WTC11 (cell line): ENCODE data around the gene SLC7A4. TPM values are rescaled to one million over a fixed set of nuclear protein-coding genes. Genes with fewer than 3 reads are reported as not detected.

Experiments used
- ATAC-seq: fragments of 200-7000 bp; cut with Tn5 transposase; 2 replicates; pipeline ENCODE4 v1.10.0; 2021; ENCODE audit warnings: mild to moderate bottlenecking, moderate library complexity
- CTCF ChIA-PET: fragments of 300-600 bp; sonication (Branson Sonifier 250); formaldehyde crosslinking; loops from one replicate; lab custom pipeline; 2021; ENCODE audit warnings: antibody characterized with exemption; lab: Charles Lee
- POLR2A ChIA-PET: fragments of 350-600 bp; sonication (Branson Sonifier 250); formaldehyde crosslinking; loops from one replicate; lab custom pipeline; 2021; ENCODE audit warnings: antibody characterized with exemption; lab: Charles Lee
- DNase-seq: peaks from one replicate; pipeline ENCODE4 v3.0.0; 2021; ENCODE audit warnings: low spot score
- H3K27ac Mint-ChIP-seq: 2 replicates; pipeline ENCODE4 v1.8.0; 2021; ENCODE audit warnings: mixed read lengths
- H3K27me3 Mint-ChIP-seq: 2 replicates; pipeline ENCODE4 v1.8.0; 2021; ENCODE audit warnings: low read depth, mild to moderate bottlenecking, moderate library complexity, mixed read lengths
- H3K36me3 Mint-ChIP-seq: 2 replicates; pipeline ENCODE4 v1.8.0; 2021; ENCODE audit warnings: mixed read lengths
- H3K4me1 Mint-ChIP-seq: 2 replicates; pipeline ENCODE4 v1.8.0; 2022; ENCODE audit warnings: mixed read lengths
- H3K4me3 Mint-ChIP-seq: 2 replicates; pipeline ENCODE4 v1.8.0; 2021; ENCODE audit warnings: mild to moderate bottlenecking, moderate library complexity, mixed read lengths
- H3K9me3 Mint-ChIP-seq: 2 replicates; pipeline ENCODE4 v1.8.0; 2021; ENCODE audit warnings: mixed read lengths
- E2F4 ChIP-seq: sonication (generic); formaldehyde crosslinking; IDR thresholded peaks from 2 replicates; pipeline ENCODE4 v1.8.1; 2022; ENCODE audit warnings: low read depth, mild to moderate bottlenecking, moderate library complexity, missing genetic modification reagents, borderline replicate concordance
- FOXP4 ChIP-seq: sonication (generic); formaldehyde crosslinking; IDR thresholded peaks from 2 replicates; pipeline ENCODE4 v1.8.0; 2022; ENCODE audit warnings: mild to moderate bottlenecking, missing genetic modification reagents
- IRF2 ChIP-seq: sonication (generic); formaldehyde crosslinking; IDR thresholded peaks from 2 replicates; pipeline ENCODE4 v1.8.0; 2022; ENCODE audit warnings: low read depth, missing genetic modification reagents, borderline replicate concordance
- NFATC4 ChIP-seq: fragments of 250-450 bp; sonication (Bioruptor Pico); IDR thresholded peaks from 2 replicates; pipeline ENCODE4 v1.9.0; 2021; ENCODE audit warnings: mild to moderate bottlenecking
- NR1H2 ChIP-seq: sonication (generic); formaldehyde crosslinking; IDR thresholded peaks from 2 replicates; pipeline ENCODE4 v1.9.0; 2021; ENCODE audit warnings: mild to moderate bottlenecking, moderate library complexity, missing genetic modification reagents
- OVOL2 ChIP-seq: fragments of 250-450 bp; sonication (Bioruptor Pico); IDR thresholded peaks from 2 replicates; pipeline ENCODE4 v1.9.0; 2021; ENCODE audit warnings: mild to moderate bottlenecking, borderline replicate concordance
- SMAD3 ChIP-seq: sonication (generic); formaldehyde crosslinking; IDR thresholded peaks from 2 replicates; pipeline ENCODE4 v1.8.0; 2022; ENCODE audit warnings: missing genetic modification reagents, mild to moderate bottlenecking, borderline replicate concordance
- TCF7 ChIP-seq: sonication (generic); formaldehyde crosslinking; IDR thresholded peaks from 2 replicates; pipeline ENCODE4 v1.8.0; 2022; ENCODE audit warnings: mild to moderate bottlenecking, low read depth, missing genetic modification reagents, moderate library complexity
- TEAD1 ChIP-seq: sonication (generic); formaldehyde crosslinking; IDR thresholded peaks from 2 replicates; pipeline ENCODE4 v1.8.0; 2022; ENCODE audit warnings: mild to moderate bottlenecking, missing genetic modification reagents
- ZBTB21 ChIP-seq: sonication (generic); formaldehyde crosslinking; IDR thresholded peaks from 2 replicates; pipeline ENCODE4 v1.8.1; 2023; ENCODE audit warnings: mild to moderate bottlenecking, missing genetic modification reagents, borderline replicate concordance
- ZBTB43 ChIP-seq: sonication (generic); formaldehyde crosslinking; IDR thresholded peaks from 2 replicates; pipeline ENCODE4 v1.8.1; 2023; ENCODE audit warnings: mild to moderate bottlenecking, missing genetic modification reagents
- ZNF263 ChIP-seq: sonication (generic); formaldehyde crosslinking; IDR thresholded peaks from 2 replicates; pipeline ENCODE4 v1.8.1; 2022; ENCODE audit warnings: low read depth, mild to moderate bottlenecking, moderate library complexity, missing genetic modification reagents
- ZNF281 ChIP-seq: sonication (generic); formaldehyde crosslinking; IDR thresholded peaks from 2 replicates; pipeline ENCODE4 v1.8.0; 2023; ENCODE audit warnings: mild to moderate bottlenecking, missing genetic modification reagents
- total RNA-seq: library from RNA; stranded (reverse); gene quantifications from 3 replicates; pipeline ENCODE4 v1.2.3, GENCODE V29; 2021
- TF ChIP-seq, protein P1 (sequence below): sonication (generic); formaldehyde crosslinking; IDR thresholded peaks from 2 replicates; pipeline ENCODE4 v1.8.1; 2022; ENCODE audit warnings: mild to moderate bottlenecking, missing genetic modification reagents, moderate library complexity, borderline replicate concordance
- TF ChIP-seq, protein P2 (sequence below): fragments of 250-450 bp; sonication (Bioruptor Pico); IDR thresholded peaks from 2 replicates; pipeline ENCODE4 v1.9.0; 2021; ENCODE audit warnings: moderate library complexity, mild to moderate bottlenecking, inconsistent platforms, borderline replicate concordance
- TF ChIP-seq, protein P3 (sequence below): sonication (generic); formaldehyde crosslinking; IDR thresholded peaks from 2 replicates; pipeline ENCODE4 v1.8.0; 2022; ENCODE audit warnings: missing genetic modification reagents
- TF ChIP-seq, protein P4 (sequence below): fragments of 250-450 bp; sonication (Bioruptor Pico); IDR thresholded peaks from 2 replicates; pipeline ENCODE4 v1.9.0; 2021; ENCODE audit warnings: mild to moderate bottlenecking
- TF ChIP-seq, protein P5 (sequence below): sonication (generic); formaldehyde crosslinking; IDR thresholded peaks from 2 replicates; pipeline ENCODE4 v1.8.0; 2022; ENCODE audit warnings: mild to moderate bottlenecking, missing genetic modification reagents

Gene SLC7A4
- total RNA-seq, 1 experiment from 2014 or later = 0.37 TPM

- H3K27ac Mint-ChIP-seq = no peak overlapping the region
- TF ChIP-seq ZBTB21 (CRISPR knock-in tag) (no peak), OVOL2 (no peak), ZNF263 (no peak), NR1H2 (CRISPR knock-in tag) (no peak), ZBTB43 (no peak), E2F4 (CRISPR knock-in tag) (no peak), TCF7 (CRISPR knock-in tag) (no peak)
- TF ChIP-seq, protein P1, sequence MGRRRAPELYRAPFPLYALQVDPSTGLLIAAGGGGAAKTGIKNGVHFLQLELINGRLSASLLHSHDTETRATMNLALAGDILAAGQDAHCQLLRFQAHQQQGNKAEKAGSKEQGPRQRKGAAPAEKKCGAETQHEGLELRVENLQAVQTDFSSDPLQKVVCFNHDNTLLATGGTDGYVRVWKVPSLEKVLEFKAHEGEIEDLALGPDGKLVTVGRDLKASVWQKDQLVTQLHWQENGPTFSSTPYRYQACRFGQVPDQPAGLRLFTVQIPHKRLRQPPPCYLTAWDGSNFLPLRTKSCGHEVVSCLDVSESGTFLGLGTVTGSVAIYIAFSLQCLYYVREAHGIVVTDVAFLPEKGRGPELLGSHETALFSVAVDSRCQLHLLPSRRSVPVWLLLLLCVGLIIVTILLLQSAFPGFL (CRISPR knock-in tag) = no peak
- TF ChIP-seq, all 79 proteins: peak for 0
- DNase-seq (no peak), ATAC-seq (no peak)
- ChIA-PET POLR2A (no interaction called here), CTCF (interaction anchor here (1.2 to 1.7 kb wide), 2 partner anchors 20 to 68 kb away, joined by 3 to 5 read pairs; partner anchors contain the start of gene P2RX6)
- H3K4me3 Mint-ChIP-seq = no peak overlapping the region
- H3K9me3 Mint-ChIP-seq = no peaks in the 10 kb centered on the region
- no peaks in the 10 kb centered on the region for H3K4me1 Mint-ChIP-seq
- H3K27me3 Mint-ChIP-seq = peaks cover 33% of the 10 kb centered on the region
- no peaks in the 10 kb centered on the region for H3K36me3 Mint-ChIP-seq
Observed at GRCh38 chr22:21034989-21035388, 2.6 kb upstream of the SLC7A4 start.

DNA sequence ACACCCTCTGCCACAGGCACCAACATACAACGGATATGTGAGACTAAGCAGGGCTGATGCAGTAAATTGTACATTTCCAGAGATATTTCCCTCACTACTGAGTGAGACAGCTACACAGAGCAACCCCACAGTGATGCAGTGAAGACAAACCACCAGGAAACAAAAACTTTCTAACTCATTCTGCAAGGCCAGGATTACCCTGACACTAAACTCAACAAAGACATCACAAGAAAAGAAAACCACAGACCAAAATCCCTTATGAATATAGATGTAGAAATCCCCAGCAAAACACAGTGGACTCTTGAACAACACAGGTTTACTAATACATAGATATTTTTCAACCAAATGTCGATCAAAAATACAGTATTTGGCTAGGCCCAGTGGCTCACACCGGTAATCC lies 1.5 kb upstream of the SLC7A4 start:
- DNase-seq (no peak), ATAC-seq (no peak)
- CTCF ChIA-PET = interaction anchor here (0.6 kb wide), 1 partner anchor 527 kb away, joined by 5 read pairs; no protein-coding TSS in a partner anchor
- H3K9me3 Mint-ChIP-seq = no peaks in the 10 kb centered on the region
- POLR2A ChIA-PET = no interaction called here
- no peak overlapping the region for H3K4me3 Mint-ChIP-seq
- no peaks in the 10 kb centered on the region for H3K36me3 Mint-ChIP-seq
- peaks cover 6% of the 10 kb centered on the region for H3K4me1 Mint-ChIP-seq
- peaks cover 33% of the 10 kb centered on the region for H3K27me3 Mint-ChIP-seq
- no peak overlapping the region for H3K27ac Mint-ChIP-seq
- TF ChIP-seq, protein P2, sequence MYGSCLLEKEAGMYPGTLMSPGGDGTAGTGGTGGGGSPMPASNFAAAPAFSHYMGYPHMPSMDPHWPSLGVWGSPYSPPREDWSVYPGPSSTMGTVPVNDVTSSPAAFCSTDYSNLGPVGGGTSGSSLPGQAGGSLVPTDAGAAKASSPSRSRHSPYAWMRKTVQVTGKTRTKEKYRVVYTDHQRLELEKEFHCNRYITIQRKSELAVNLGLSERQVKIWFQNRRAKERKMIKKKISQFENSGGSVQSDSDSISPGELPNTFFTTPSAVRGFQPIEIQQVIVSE = no peak
- TF ChIP-seq SMAD3 (CRISPR knock-in tag) = no peak
- TF ChIP-seq, protein P3, sequence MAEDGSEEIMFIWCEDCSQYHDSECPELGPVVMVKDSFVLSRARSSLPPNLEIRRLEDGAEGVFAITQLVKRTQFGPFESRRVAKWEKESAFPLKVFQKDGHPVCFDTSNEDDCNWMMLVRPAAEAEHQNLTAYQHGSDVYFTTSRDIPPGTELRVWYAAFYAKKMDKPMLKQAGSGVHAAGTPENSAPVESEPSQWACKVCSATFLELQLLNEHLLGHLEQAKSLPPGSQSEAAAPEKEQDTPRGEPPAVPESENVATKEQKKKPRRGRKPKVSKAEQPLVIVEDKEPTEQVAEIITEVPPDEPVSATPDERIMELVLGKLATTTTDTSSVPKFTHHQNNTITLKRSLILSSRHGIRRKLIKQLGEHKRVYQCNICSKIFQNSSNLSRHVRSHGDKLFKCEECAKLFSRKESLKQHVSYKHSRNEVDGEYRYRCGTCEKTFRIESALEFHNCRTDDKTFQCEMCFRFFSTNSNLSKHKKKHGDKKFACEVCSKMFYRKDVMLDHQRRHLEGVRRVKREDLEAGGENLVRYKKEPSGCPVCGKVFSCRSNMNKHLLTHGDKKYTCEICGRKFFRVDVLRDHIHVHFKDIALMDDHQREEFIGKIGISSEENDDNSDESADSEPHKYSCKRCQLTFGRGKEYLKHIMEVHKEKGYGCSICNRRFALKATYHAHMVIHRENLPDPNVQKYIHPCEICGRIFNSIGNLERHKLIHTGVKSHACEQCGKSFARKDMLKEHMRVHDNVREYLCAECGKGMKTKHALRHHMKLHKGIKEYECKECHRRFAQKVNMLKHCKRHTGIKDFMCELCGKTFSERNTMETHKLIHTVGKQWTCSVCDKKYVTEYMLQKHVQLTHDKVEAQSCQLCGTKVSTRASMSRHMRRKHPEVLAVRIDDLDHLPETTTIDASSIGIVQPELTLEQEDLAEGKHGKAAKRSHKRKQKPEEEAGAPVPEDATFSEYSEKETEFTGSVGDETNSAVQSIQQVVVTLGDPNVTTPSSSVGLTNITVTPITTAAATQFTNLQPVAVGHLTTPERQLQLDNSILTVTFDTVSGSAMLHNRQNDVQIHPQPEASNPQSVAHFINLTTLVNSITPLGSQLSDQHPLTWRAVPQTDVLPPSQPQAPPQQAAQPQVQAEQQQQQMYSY (CRISPR knock-in tag) = no peak
- no peak for TF ChIP-seq TEAD1 (CRISPR knock-in tag)
- TF ChIP-seq, protein P1 (CRISPR knock-in tag) = no peak
- TF ChIP-seq IRF2 (CRISPR knock-in tag) = no peak
- TF ChIP-seq FOXP4 (CRISPR knock-in tag) = no peak
- TF ChIP-seq, protein P4, sequence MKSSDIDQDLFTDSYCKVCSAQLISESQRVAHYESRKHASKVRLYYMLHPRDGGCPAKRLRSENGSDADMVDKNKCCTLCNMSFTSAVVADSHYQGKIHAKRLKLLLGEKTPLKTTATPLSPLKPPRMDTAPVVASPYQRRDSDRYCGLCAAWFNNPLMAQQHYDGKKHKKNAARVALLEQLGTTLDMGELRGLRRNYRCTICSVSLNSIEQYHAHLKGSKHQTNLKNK = no peak
- TF ChIP-seq ZBTB21 (CRISPR knock-in tag) = no peak
- no peak for TF ChIP-seq NFATC4
- TF ChIP-seq ZNF281 (CRISPR knock-in tag) = no peak
- TF ChIP-seq, protein P5, sequence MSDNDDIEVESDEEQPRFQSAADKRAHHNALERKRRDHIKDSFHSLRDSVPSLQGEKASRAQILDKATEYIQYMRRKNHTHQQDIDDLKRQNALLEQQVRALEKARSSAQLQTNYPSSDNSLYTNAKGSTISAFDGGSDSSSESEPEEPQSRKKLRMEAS (CRISPR knock-in tag) = no peak
